GM23248 (cell line): ENCODE data around the gene ADCYAP1R1. TPM values are rescaled to one million over a fixed set of nuclear protein-coding genes. Genes with fewer than 3 reads are reported as not detected.

Experiments used
- DNase-seq: peaks from one replicate; pipeline ENCODE4 v3.0.0-alpha.2; 2015
- H2AFZ ChIP-seq: fragments of 200-600 bp; sonication (generic); 2 replicates; pipeline ENCODE4 v1.6.1; 2016; ENCODE audit warnings: antibody characterized with exemption
- H3F3A ChIP-seq: fragments of 200-600 bp; sonication (generic); 2 replicates; pipeline ENCODE4 v1.6.1; 2016; ENCODE audit warnings: mild to moderate bottlenecking, antibody characterized with exemption, mixed run types; ENCODE audit not compliant: insufficient read depth
- H3K27ac ChIP-seq: fragments of 200-600 bp; sonication (generic); 2 replicates; pipeline ENCODE4 v1.5.1; 2016; ENCODE audit warnings: mild to moderate bottlenecking
- H3K27me3 ChIP-seq: fragments of 200-600 bp; sonication (generic); replicated peaks from 2 replicates; pipeline ENCODE4 v1.6.1; 2016; ENCODE audit warnings: mild to moderate bottlenecking; ENCODE audit not compliant: insufficient read depth
- H3K36me3 ChIP-seq: fragments of 200-600 bp; sonication (generic); 2 replicates; pipeline ENCODE4 v1.6.1; 2016; ENCODE audit warnings: low read depth, mild to moderate bottlenecking
- H3K4me1 ChIP-seq: fragments of 200-600 bp; sonication (generic); 2 replicates; pipeline ENCODE4 v1.6.1; 2016; ENCODE audit warnings: mild to moderate bottlenecking; ENCODE audit not compliant: insufficient read depth
- H3K4me2 ChIP-seq: fragments of 200-600 bp; sonication (generic); one replicate; pipeline ENCODE4 v1.6.1; 2016; ENCODE audit warnings: mild to moderate bottlenecking; ENCODE audit not compliant: unreplicated experiment
- H3K4me3 ChIP-seq: fragments of 200-600 bp; sonication (generic); 2 replicates; pipeline ENCODE4 v1.5.1; 2016; ENCODE audit warnings: mild to moderate bottlenecking
- H3K79me2 ChIP-seq: fragments of 200-600 bp; sonication (generic); 2 replicates; pipeline ENCODE4 v1.6.1; 2016; ENCODE audit warnings: mild to moderate bottlenecking; ENCODE audit not compliant: insufficient read depth
- H3K9ac ChIP-seq: fragments of 200-600 bp; sonication (generic); 2 replicates; pipeline ENCODE4 v1.6.1; 2016; ENCODE audit warnings: mild to moderate bottlenecking
- H3K9me2 ChIP-seq: fragments of 200-600 bp; sonication (generic); 2 replicates; pipeline ENCODE4 v1.6.1; 2016; ENCODE audit warnings: mixed run types, mild to moderate bottlenecking, moderate library complexity; ENCODE audit not compliant: insufficient read depth
- H3K9me3 ChIP-seq: fragments of 200-600 bp; sonication (generic); one replicate; pipeline ENCODE4 v1.6.1; 2017; ENCODE audit warnings: low read depth
- H4K20me1 ChIP-seq: fragments of 200-600 bp; sonication (generic); 2 replicates; pipeline ENCODE4 v1.6.0; 2016; ENCODE audit not compliant: insufficient read depth
- EZH2 ChIP-seq: fragments of 200-600 bp; sonication (generic); IDR thresholded peaks from 2 replicates; pipeline ENCODE4 v1.6.1; 2018; ENCODE audit warnings: antibody characterized with exemption, mild to moderate bottlenecking; ENCODE audit not compliant: insufficient read depth, poor library complexity, severe bottlenecking
- EZH2phosphoT487 ChIP-seq: fragments of 200-600 bp; sonication (generic); IDR thresholded peaks from 2 replicates; pipeline ENCODE4 v1.6.1; 2018; ENCODE audit warnings: antibody characterized with exemption, moderate library complexity, mild to moderate bottlenecking, low read depth; ENCODE audit not compliant: insufficient read depth
- WGBS, 2 experiments: methylation state at CpG; one replicate each; pipeline ENCODE4 v1.1.6; 2015 to 2017; ENCODE audit warnings: low lambda C conversion rate in 2 of 2, low coverage in 1 of 2; ENCODE audit errors: missing lambda C conversion rate in 2 of 2; 5-methylcytosine and 5-hydroxymethylcytosine counted together
- in situ Hi-C: fragments of 300-500 bp; cut with MboI; formaldehyde crosslinking; loops from 2 replicates; pipeline ENCODE4 v1.15.0; 2020
- polyA plus RNA-seq: library from polyadenylated mRNA; unstranded; fragments of >200 nt; fragmentation: Nextera tagmentation; extraction: Ambion mirVana; gene quantifications from 2 replicates; pipeline ENCODE4 v1.2.1, GENCODE V29; 2016
- total RNA-seq: library from RNA; depleted of rRNA; stranded (reverse); fragments of >200 nt; shearing (Covaris generic); gene quantifications from 2 replicates; pipeline ENCODE4 v1.2.3, GENCODE V29; 2014

Gene ADCYAP1R1
- total and polyA plus RNA-seq, 2 experiments from 2014 or later: 0.05 TPM; not detected in 1

DNA sequence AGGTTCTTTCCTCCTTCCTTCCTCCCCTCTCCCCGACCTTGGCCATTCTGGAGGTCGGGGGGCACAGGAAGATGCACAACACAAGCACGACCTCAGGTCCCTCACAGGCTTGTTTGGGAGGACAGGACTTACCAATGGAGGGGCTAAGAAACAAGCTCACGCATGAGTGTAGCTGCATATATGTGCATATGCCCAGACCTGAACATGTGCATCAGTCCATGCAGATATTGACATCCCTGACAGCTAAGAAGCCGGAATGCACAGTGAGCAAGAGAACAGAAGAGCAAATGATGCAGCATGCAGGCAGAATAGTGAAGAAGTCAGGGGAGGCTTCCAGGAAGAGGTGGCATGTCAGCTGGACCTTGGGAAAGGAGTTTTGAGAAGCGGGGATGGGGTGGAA is 28.7 kb downstream of the ADCYAP1R1 start:
- 42 to 50% methylated on average over 6 of the region's 6 CpGs for WGBS, 2 experiments
- TF ChIP-seq EZH2phosphoT487 (no peak), EZH2 (no peak)

DNA sequence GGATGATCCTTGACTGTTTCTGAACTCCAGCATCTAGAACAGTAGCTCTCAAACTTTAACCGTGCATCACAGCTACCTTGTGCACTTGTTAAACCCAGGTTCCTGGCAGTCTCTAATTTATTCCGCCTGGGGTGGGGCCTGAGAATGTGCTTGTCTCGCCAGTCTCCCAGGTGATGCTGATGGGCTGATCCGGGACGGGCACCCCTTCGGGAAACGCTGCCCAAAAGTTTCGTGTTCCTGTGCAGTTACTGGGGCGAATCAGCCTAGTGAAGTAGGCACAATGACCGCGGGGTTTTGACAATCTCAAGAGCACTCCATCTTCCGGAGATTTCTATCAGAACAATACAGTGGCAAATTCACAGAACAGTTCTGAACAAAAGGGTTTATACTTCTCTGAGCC is 29.9 kb downstream of the ADCYAP1R1 start:
- H3K27ac ChIP-seq: no peak overlapping the region
- H2AFZ ChIP-seq: no peak overlapping the region
- no peak for DNase-seq
- no peaks in the 10 kb centered on the region for H3F3A ChIP-seq
- H3K79me2 ChIP-seq: no peaks in the 10 kb centered on the region
- H3K4me2 ChIP-seq: no peak overlapping the region
- in situ Hi-C loops: no loop called here
- WGBS, 2 experiments: 80 to 84% methylated on average over 12 of the region's 12 CpGs
- H3K36me3 ChIP-seq: no peaks in the 10 kb centered on the region
- 0 out of 2 replicates have a peak, but pooled peaks cover 5% of the 10 kb centered on the region for H3K27me3 ChIP-seq
- H3K4me1 ChIP-seq: no peaks in the 10 kb centered on the region
- no peaks in the 10 kb centered on the region for H3K9me3 ChIP-seq
- no peak overlapping the region for H3K9ac ChIP-seq
- no peaks in the 10 kb centered on the region for H3K9me2 ChIP-seq
- H3K4me3 ChIP-seq: no peak overlapping the region
- no peaks in the 10 kb centered on the region for H4K20me1 ChIP-seq
- TF ChIP-seq EZH2 (no peak), EZH2phosphoT487 (no peak)

More for the DNA sequence above, 28.7 kb downstream of the ADCYAP1R1 start:
- no peak overlapping the region for H3K4me3 ChIP-seq
- H3K27me3 ChIP-seq: 0 out of 2 replicates have a peak, but pooled peaks cover 5% of the 10 kb centered on the region
- H3K4me1 ChIP-seq: no peaks in the 10 kb centered on the region
- H3K9ac ChIP-seq: no peak overlapping the region
- H3K79me2 ChIP-seq: no peaks in the 10 kb centered on the region
- no peaks in the 10 kb centered on the region for H3K9me2 ChIP-seq
- no peaks in the 10 kb centered on the region for H4K20me1 ChIP-seq
- in situ Hi-C loops: no loop called here
- no peaks in the 10 kb centered on the region for H3F3A ChIP-seq
- no peak overlapping the region for H3K27ac ChIP-seq
- no peak for DNase-seq
- no peaks in the 10 kb centered on the region for H3K9me3 ChIP-seq
- H3K36me3 ChIP-seq: no peaks in the 10 kb centered on the region
- no peak overlapping the region for H3K4me2 ChIP-seq
- no peak overlapping the region for H2AFZ ChIP-seq

DNA sequence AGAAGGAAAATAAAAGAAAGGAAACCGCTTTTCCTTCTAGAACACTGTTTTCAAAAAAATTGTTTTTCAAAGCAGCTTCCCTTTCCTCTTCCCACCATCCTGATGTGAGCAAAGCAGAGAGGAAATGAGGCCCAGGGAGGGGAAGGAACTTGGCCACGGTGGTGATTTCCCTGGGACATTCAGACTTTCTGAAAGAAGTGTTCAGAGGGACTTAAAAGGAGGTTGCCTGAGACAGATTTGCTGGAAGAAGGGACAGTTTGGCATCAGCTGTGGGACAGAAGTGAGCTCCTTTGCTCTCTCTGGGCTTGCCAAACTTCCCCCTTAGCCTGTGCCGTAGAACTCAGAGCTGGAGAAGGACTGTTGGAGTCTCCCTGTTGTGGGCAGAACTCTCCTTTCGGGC is 30.3 kb downstream of the ADCYAP1R1 start:
- no peaks in the 10 kb centered on the region for H3K9me2 ChIP-seq

DNA sequence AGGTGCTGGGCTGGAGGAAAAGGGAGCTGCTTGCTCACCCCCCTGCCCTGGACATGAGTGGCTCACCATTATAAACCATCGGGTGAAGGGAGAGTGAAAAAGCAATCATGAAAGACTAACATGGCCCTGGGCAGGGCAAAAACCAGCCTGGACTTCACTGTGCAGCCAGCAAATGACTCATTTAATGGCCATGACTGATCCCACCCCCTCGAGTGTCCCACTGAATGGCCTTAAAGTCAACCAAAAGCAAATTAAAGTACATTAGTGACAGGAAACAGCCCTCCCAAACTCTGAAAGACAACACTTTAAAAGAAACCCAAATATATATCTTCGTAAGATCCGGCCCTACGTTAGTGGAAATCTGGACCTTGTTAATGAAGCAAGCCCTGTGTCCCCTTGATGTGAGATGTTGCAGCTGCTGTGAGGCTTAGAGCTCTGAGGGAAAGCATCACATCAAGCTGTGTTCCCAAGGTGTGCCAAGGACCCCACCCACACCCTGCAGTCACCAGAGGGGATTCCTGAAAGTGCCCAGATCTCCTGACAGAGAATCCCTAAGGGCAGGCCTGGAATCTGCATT is 31.2 kb downstream of the ADCYAP1R1 start:
- H3K27ac ChIP-seq: no peak overlapping the region
- in situ Hi-C loops: no loop called here
- H4K20me1 ChIP-seq: no peaks in the 10 kb centered on the region
- no peaks in the 10 kb centered on the region for H3F3A ChIP-seq
- H3K4me1 ChIP-seq: no peaks in the 10 kb centered on the region
- H3K9me2 ChIP-seq: no peaks in the 10 kb centered on the region
- TF ChIP-seq EZH2 (no peak), EZH2phosphoT487 (no peak)
- no peak for DNase-seq
- no peak overlapping the region for H3K4me3 ChIP-seq
- 0 out of 2 replicates have a peak, but pooled peaks cover 5% of the 10 kb centered on the region for H3K27me3 ChIP-seq
- no peaks in the 10 kb centered on the region for H3K36me3 ChIP-seq
- H3K4me2 ChIP-seq: no peak overlapping the region
- WGBS, 2 experiments: 61 to 62% methylated on average over 5 of the region's 5 CpGs
- H2AFZ ChIP-seq: no peak overlapping the region
- H3K9me3 ChIP-seq: no peaks in the 10 kb centered on the region
- no peak overlapping the region for H3K9ac ChIP-seq
- H3K79me2 ChIP-seq: no peaks in the 10 kb centered on the region

More for the DNA sequence above, 30.3 kb downstream of the ADCYAP1R1 start:
- H4K20me1 ChIP-seq: no peaks in the 10 kb centered on the region
- H3K4me1 ChIP-seq: no peaks in the 10 kb centered on the region
- no peak overlapping the region for H3K4me3 ChIP-seq
- no peak overlapping the region for H3K9ac ChIP-seq
- DNase-seq: no peak
- H3K36me3 ChIP-seq: no peaks in the 10 kb centered on the region
- H3K79me2 ChIP-seq: no peaks in the 10 kb centered on the region
- 0 out of 2 replicates have a peak, but pooled peaks cover 5% of the 10 kb centered on the region for H3K27me3 ChIP-seq
- WGBS, 2 experiments: 31 to 38% methylated on average over 4 of the region's 4 CpGs
- H3F3A ChIP-seq: no peaks in the 10 kb centered on the region
- in situ Hi-C loops: no loop called here
- TF ChIP-seq EZH2 (no peak), EZH2phosphoT487 (no peak)
- H2AFZ ChIP-seq: no peak overlapping the region
- no peak overlapping the region for H3K27ac ChIP-seq
- no peaks in the 10 kb centered on the region for H3K9me3 ChIP-seq
- H3K4me2 ChIP-seq: no peak overlapping the region
